ENCODE measurements around the gene TECRL. TPM values are rescaled to one million over a fixed set of nuclear protein-coding genes. Genes with fewer than 3 reads are reported as not detected.

TECRL gene
- total and polyA plus RNA-seq, 2 donors (not counting 1 experiment from before 2014, with no cell fraction given) = not detected

GRCh38 chr4:64402684-64403083 is 6.6 kb downstream of the TECRL start:
- Histone ChIP-seq H3K36me3 (ENCODE audit: control insufficient read depth, insufficient read depth, low read length) (no peaks in the 10 kb centered on the region), H3K9ac (ENCODE audit: insufficient read depth, low read length) (no peak overlapping the region), H3K9me3 (ENCODE audit: control insufficient read depth, insufficient read depth, low read depth, low read length) (no peaks in the 10 kb centered on the region), H2AFZ (ENCODE audit: low read length) (no peak overlapping the region), H3K27me3 (ENCODE audit: control insufficient read depth, insufficient read depth, low read length) (no peaks in the 10 kb centered on the region), H3K4me3 (replicated peaks in 1 of 4; ENCODE audit: control extremely low read depth in 1 of 4, insufficient read depth in 1 of 4, low read depth in 3 of 4, low read length in 4 of 4) (no peak overlapping the region), H3K4me2 (ENCODE audit: extremely low read depth, insufficient read depth, low read length) (no peak overlapping the region), H3K27ac (ENCODE audit: insufficient read depth, low read length) (no peak overlapping the region), H3K79me2 (ENCODE audit: control insufficient read depth, insufficient read depth, low read length) (no peaks in the 10 kb centered on the region), H4K20me1 (ENCODE audit: control insufficient read depth, extremely low read depth, insufficient read depth, low read length) (no peaks in the 10 kb centered on the region), H3K4me1 (ENCODE audit: control insufficient read depth, extremely low read depth, insufficient read depth, low read length) (no peaks in the 10 kb centered on the region)
- TF ChIP-seq CTCF (conservative IDR thresholded peaks at IDR 0.05 in 1 of 2, IDR thresholded peaks at IDR 0.05 in 1 of 2; ENCODE audit: low read depth in 1 of 2, low read length in 2 of 2) (no peak), EZH2 (IDR thresholded peaks at IDR 0.05; ENCODE audit: low read length, missing control alignments) (no peak)
- DNase-seq (ENCODE audit: low read depth in 2 of 2) = no peak

GRCh38 chr4:64399313-64400109 is 9.7 kb downstream of the TECRL start:
- Histone ChIP-seq H3K79me2 (ENCODE audit: control insufficient read depth, insufficient read depth, low read length) (no peaks in the 10 kb centered on the region), H3K27ac (ENCODE audit: insufficient read depth, low read length) (no peak overlapping the region), H3K9me3 (ENCODE audit: control insufficient read depth, insufficient read depth, low read depth, low read length) (no peaks in the 10 kb centered on the region), H3K27me3 (ENCODE audit: control insufficient read depth, insufficient read depth, low read length) (no peaks in the 10 kb centered on the region), H3K36me3 (ENCODE audit: control insufficient read depth, insufficient read depth, low read length) (no peaks in the 10 kb centered on the region), H3K4me1 (ENCODE audit: control insufficient read depth, extremely low read depth, insufficient read depth, low read length) (no peaks in the 10 kb centered on the region), H3K4me3 (replicated peaks in 1 of 4; ENCODE audit: control extremely low read depth in 1 of 4, insufficient read depth in 1 of 4, low read depth in 3 of 4, low read length in 4 of 4) (no peak overlapping the region), H2AFZ (ENCODE audit: low read length) (no peak overlapping the region), H3K9ac (ENCODE audit: insufficient read depth, low read length) (no peak overlapping the region), H3K4me2 (ENCODE audit: extremely low read depth, insufficient read depth, low read length) (no peak overlapping the region), H4K20me1 (ENCODE audit: control insufficient read depth, extremely low read depth, insufficient read depth, low read length) (no peaks in the 10 kb centered on the region)
- DNase-seq (ENCODE audit: low read depth in 2 of 2) = no peak
- no peak for TF ChIP-seq CTCF (conservative IDR thresholded peaks at IDR 0.05 in 1 of 2, IDR thresholded peaks at IDR 0.05 in 1 of 2; ENCODE audit: low read depth in 1 of 2, low read length in 2 of 2)
- TF ChIP-seq EZH2 (IDR thresholded peaks at IDR 0.05; ENCODE audit: low read length, missing control alignments) = no peak

- no peak for DNase-seq (ENCODE audit: low read depth in 2 of 2)
- TF ChIP-seq CTCF (conservative IDR thresholded peaks at IDR 0.05 in 1 of 2, IDR thresholded peaks at IDR 0.05 in 1 of 2; ENCODE audit: low read depth in 1 of 2, low read length in 2 of 2) (no peak), EZH2 (IDR thresholded peaks at IDR 0.05; ENCODE audit: low read length, missing control alignments) (no peak)
- Histone ChIP-seq H3K4me1 (ENCODE audit: control insufficient read depth, extremely low read depth, insufficient read depth, low read length) (no peaks in the 10 kb centered on the region), H3K79me2 (ENCODE audit: control insufficient read depth, insufficient read depth, low read length) (no peaks in the 10 kb centered on the region), H3K9me3 (ENCODE audit: control insufficient read depth, insufficient read depth, low read depth, low read length) (no peaks in the 10 kb centered on the region), H3K4me3 (replicated peaks in 1 of 4; ENCODE audit: control extremely low read depth in 1 of 4, insufficient read depth in 1 of 4, low read depth in 3 of 4, low read length in 4 of 4) (no peak overlapping the region), H3K4me2 (ENCODE audit: extremely low read depth, insufficient read depth, low read length) (no peak overlapping the region), H3K27me3 (ENCODE audit: control insufficient read depth, insufficient read depth, low read length) (no peaks in the 10 kb centered on the region), H2AFZ (ENCODE audit: low read length) (no peak overlapping the region), H3K36me3 (ENCODE audit: control insufficient read depth, insufficient read depth, low read length) (no peaks in the 10 kb centered on the region), H3K27ac (ENCODE audit: insufficient read depth, low read length) (no peak overlapping the region), H4K20me1 (ENCODE audit: control insufficient read depth, extremely low read depth, insufficient read depth, low read length) (no peaks in the 10 kb centered on the region), H3K9ac (ENCODE audit: insufficient read depth, low read length) (no peak overlapping the region)
Measured at GRCh38 chr4:64394469-64394868, 14.8 kb downstream of the TECRL start.
